Gastrocnemius medialis (tissue), 4 donors: Measurements from ENCODE around the gene NUFIP2. TPM values are rescaled to one million over a fixed set of nuclear protein-coding genes. Genes with fewer than 3 reads are reported as not detected.

Experiments used
- ATAC-seq, 2 donors: fragments of 150-250 bp; one replicate each; pipeline ENCODE4 v1.9.1; 2016
- DNase-seq, 2 donors: peaks; one replicate each; pipeline ENCODE4 v3.0.0-alpha.2; 2019
- H3K27ac ChIP-seq, 4 donors: fragments of 200-600 bp; sonication (generic); 1 replicate in 1 of 4; 2 replicates in 3 of 4; pipeline ENCODE4 v1.5.1; 2016 to 2018; ENCODE audit warnings: mild to moderate bottlenecking in 2 of 4, moderate library complexity in 1 of 4
- H3K27me3 ChIP-seq, 3 donors: fragments of 200-600 bp; sonication (generic) in 2 of 3; 1 replicate in 1 of 3; 2 replicates in 2 of 3; pipeline versions ENCODE4 v1.5.1 to v1.6.0; 2016 to 2019; ENCODE audit warnings: mild to moderate bottlenecking in 1 of 3, moderate library complexity in 1 of 3
- H3K36me3 ChIP-seq, 2 donors: fragments of 200-600 bp; sonication (generic) in 1 of 2; one replicate each; pipeline ENCODE4 v1.5.1; 2017 to 2018
- H3K4me1 ChIP-seq, 2 donors: fragments of 200-600 bp; sonication (generic) in 1 of 2; one replicate each; pipeline ENCODE4 v1.5.1; 2016 to 2017; ENCODE audit warnings: mild to moderate bottlenecking in 2 of 2
- H3K4me3 ChIP-seq, 4 donors: fragments of 200-600 bp; sonication (generic) in 3 of 4; 1 replicate in 1 of 4; 2 replicates in 3 of 4; pipeline ENCODE4 v1.5.1; 2016 to 2019; ENCODE audit warnings: mild to moderate bottlenecking in 2 of 4
- H3K9me3 ChIP-seq, 3 donors: fragments of 200-600 bp; sonication (generic) in 2 of 3; 1 replicate in 1 of 3; 2 replicates in 2 of 3; pipeline ENCODE4 v1.5.1; 2016 to 2019
- POLR2A ChIP-seq, 2 donors: fragments of 450-650 bp; IDR thresholded peaks; one replicate each; pipeline ENCODE4 v1.6.1; 2017; ENCODE audit warnings: antibody characterized with exemption in 2 of 2, mild to moderate bottlenecking in 2 of 2, moderate library complexity in 2 of 2
- in situ Hi-C, 4 donors: fragments of 200-750 bp; cut with MboI; loops; one replicate each; pipeline versions ENCODE4 v1.15.0 to v1.8.0; 2017; ENCODE audit warnings: low sequenced_read_pairs in 4 of 4
- intact Hi-C: fragments of 100-400 bp; cut with DNase I; formaldehyde crosslinking; loops from one replicate; pipeline ENCODE4 v1.15.1; 2023; ENCODE audit warnings: low total_unique reads
- total RNA-seq, 4 donors: library from RNA; depleted of rRNA; stranded (reverse); fragments of >200 nt; gene quantifications; one replicate each; pipeline versions ENCODE4 v1.1.0 to v1.2.3, GENCODE V29; 2016
- TF ChIP-seq, protein P1 (sequence below), 5 experiments: fragments of 450-650 bp in 3 of 5; fragments of 200-600 bp in 2 of 5; sonication (generic) in 2 of 5; IDR thresholded peaks in 4 of 5; conservative IDR thresholded peaks in 1 of 5; 1 replicate in 4 of 5; 2 replicates in 1 of 5; pipeline ENCODE4 v1.5.1; 2016 to 2019; ENCODE audit warnings: antibody characterized with exemption in 5 of 5, mild to moderate bottlenecking in 3 of 5, moderate library complexity in 3 of 5

Gene NUFIP2
- total RNA-seq, 4 donors from 2014 or later: 20.0 to 33.7 (median 27.8) TPM

DNA sequence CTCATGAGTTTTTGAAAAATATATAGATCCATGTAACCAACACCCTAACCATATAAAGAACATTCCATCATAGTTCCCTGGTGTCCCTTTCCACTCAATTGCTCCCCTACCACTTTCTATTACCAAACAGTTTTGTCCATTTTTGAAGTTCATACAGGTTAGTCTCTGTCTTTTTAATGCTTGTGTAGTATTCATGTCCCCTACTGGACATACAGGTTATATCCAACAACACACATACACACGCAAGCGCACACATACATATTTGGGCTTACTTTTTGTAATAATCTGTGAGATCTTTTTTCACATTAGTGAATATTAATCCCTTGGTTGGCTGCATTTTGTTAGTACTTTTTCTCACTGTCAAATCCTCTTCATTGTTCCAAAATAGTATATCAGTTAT lies 40.9 kb downstream of the NUFIP2 start:
- no peak overlapping the region for H3K27ac ChIP-seq
- DNase-seq: no peak
- no peak overlapping the region for H3K4me3 ChIP-seq
- ATAC-seq: no peak
- peaks cover 15 to 24% of the 10 kb centered on the region in 2 donors for H3K4me1 ChIP-seq
- no peaks in the 10 kb centered on the region for H3K36me3 ChIP-seq
- intact Hi-C loops (no loop called here), in situ Hi-C loops (no loop called here)
- no peaks in the 10 kb centered on the region for H3K27me3 ChIP-seq
- H3K9me3 ChIP-seq: no peaks in the 10 kb centered on the region
- no peak for TF ChIP-seq POLR2A (IDR thresholded peaks at IDR 0.05)
- TF ChIP-seq, protein P1, sequence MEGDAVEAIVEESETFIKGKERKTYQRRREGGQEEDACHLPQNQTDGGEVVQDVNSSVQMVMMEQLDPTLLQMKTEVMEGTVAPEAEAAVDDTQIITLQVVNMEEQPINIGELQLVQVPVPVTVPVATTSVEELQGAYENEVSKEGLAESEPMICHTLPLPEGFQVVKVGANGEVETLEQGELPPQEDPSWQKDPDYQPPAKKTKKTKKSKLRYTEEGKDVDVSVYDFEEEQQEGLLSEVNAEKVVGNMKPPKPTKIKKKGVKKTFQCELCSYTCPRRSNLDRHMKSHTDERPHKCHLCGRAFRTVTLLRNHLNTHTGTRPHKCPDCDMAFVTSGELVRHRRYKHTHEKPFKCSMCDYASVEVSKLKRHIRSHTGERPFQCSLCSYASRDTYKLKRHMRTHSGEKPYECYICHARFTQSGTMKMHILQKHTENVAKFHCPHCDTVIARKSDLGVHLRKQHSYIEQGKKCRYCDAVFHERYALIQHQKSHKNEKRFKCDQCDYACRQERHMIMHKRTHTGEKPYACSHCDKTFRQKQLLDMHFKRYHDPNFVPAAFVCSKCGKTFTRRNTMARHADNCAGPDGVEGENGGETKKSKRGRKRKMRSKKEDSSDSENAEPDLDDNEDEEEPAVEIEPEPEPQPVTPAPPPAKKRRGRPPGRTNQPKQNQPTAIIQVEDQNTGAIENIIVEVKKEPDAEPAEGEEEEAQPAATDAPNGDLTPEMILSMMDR (IDR thresholded peaks at IDR 0.05 in 4 of 5, conservative IDR thresholded peaks at IDR 0.05 in 1 of 5): no peak

DNA sequence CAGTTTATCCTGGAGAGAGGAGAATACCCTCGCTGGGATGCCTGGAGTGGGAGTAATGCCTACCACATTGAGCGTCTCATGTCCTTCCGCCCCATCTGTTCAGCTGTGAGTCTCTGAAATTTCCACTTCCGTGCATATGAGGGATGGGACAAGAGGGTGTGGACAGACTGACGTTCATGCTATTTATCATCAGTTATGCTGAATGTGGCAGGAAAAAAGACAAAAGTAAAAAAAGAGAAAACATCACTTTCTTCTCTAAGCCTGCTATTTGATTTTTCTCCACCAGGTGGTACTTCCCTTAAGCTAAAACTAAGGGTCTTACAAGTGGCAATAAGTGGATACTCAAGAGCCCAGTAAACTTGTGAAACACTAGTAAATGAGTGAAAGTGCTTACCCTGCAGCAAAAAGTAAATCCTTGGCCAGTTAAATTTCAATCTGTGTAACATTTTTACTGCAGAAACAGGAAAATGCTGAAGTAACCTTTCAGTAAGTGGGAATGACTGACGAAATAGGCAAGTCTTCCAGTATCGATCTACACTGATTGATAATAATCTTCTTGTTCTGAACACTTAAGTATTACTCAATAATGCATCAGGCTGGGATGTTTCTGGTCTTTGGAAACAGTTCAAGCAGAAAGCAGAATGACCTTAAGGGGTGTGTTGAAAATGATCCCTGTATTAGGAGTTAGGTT lies 41.7 kb downstream of the NUFIP2 start:
- H3K27ac ChIP-seq: no peak overlapping the region

DNA sequence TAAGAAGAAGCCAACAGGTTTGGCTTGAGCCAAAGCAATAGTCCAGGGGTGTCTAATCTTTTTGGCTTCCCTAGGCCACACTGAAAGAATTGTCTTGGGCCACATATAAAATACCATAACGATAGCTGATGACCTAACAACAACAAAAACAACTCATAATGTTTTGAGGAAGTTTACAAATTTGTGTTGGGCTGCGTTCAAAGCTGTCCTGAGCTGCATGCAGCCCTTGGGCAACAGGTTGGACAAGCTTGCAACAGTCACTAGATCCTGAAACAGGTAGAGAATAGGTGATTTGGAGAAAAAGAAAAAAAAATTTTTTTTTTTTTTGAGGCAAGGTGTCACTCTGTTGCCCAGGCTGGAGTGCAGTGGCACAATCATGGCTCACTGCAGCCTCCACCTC lies 42.8 kb downstream of the NUFIP2 start:
- H3K9me3 ChIP-seq: no peaks in the 10 kb centered on the region
- H3K27ac ChIP-seq: no peak overlapping the region
- intact Hi-C loops: no loop called here
- in situ Hi-C loops: no loop called here
- H3K27me3 ChIP-seq: no peaks in the 10 kb centered on the region
- DNase-seq: no peak
- H3K4me3 ChIP-seq: no peak overlapping the region
- peaks cover 0 to 7% of the 10 kb centered on the region in 2 donors for H3K4me1 ChIP-seq
- no peak for ATAC-seq
- no peaks in the 10 kb centered on the region for H3K36me3 ChIP-seq
- TF ChIP-seq, protein P1 (IDR thresholded peaks at IDR 0.05 in 4 of 5, conservative IDR thresholded peaks at IDR 0.05 in 1 of 5): no peak

More for the DNA sequence above, 41.7 kb downstream of the NUFIP2 start:
- no peak for DNase-seq
- Histone ChIP-seq H3K4me1 (peaks cover 7 to 16% of the 10 kb centered on the region in 2 donors), H3K36me3 (no peaks in the 10 kb centered on the region), H3K4me3 (no peak overlapping the region), H3K9me3 (no peaks in the 10 kb centered on the region), H3K27me3 (no peaks in the 10 kb centered on the region)
- TF ChIP-seq, protein P1 (IDR thresholded peaks at IDR 0.05 in 4 of 5, conservative IDR thresholded peaks at IDR 0.05 in 1 of 5): peak in 1 of 5 experiments; percentile 31
- TF ChIP-seq POLR2A (IDR thresholded peaks at IDR 0.05): no peak
- in situ Hi-C loops: no loop called here
- ATAC-seq: no peak
- intact Hi-C loops: no loop called here

DNA sequence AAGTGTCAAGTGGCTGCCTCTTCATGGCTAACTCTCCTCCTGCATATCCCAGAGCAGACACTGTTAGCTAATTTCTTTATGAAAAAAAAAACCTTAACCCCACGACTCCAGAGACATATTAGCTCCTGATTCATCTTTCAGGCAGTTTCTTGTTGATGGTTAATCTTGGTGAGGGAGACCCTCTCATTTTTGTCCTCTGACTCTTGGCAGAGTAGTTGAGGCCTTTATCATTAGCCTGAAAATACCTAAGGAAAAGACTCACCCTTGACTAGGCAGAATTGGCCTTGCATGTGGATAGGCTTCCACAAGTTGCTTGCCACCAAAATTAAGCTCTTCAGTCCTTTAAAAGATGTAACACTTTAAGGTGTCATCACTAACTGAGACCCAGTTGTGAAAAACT lies 43.3 kb downstream of the NUFIP2 start:
- DNase-seq: no peak
- in situ Hi-C loops: no loop called here
- Histone ChIP-seq H3K4me1 (peaks cover 0 to 7% of the 10 kb centered on the region in 2 donors), H3K9me3 (no peaks in the 10 kb centered on the region), H3K36me3 (no peaks in the 10 kb centered on the region), H3K27me3 (no peaks in the 10 kb centered on the region), H3K4me3 (no peak overlapping the region), H3K27ac (no peak overlapping the region)
- ATAC-seq: no peak
- intact Hi-C loops: no loop called here
- no peak for TF ChIP-seq POLR2A (IDR thresholded peaks at IDR 0.05)
- TF ChIP-seq, protein P1 (IDR thresholded peaks at IDR 0.05 in 4 of 5, conservative IDR thresholded peaks at IDR 0.05 in 1 of 5): no peak

DNA sequence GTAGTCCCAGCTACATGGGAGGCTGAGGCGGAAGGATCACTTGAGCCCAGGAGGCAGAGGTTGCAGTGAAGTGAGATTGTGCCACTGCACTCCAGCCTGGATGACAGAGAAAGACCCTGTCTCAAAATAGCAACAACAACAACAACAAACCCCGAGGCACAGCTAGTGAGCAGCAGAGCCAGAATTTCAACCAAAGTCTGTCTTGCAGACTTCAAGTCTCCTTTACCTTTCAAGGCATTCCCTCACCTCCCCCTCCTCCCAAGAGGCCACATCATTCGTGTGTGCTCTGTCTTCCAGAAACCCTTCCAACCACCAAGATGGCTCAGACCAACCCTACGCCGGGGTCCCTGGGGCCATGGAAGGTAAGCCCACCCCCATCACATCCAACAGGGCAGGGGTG lies 45.1 kb downstream of the NUFIP2 start:
- Histone ChIP-seq H3K36me3 (no peaks in the 10 kb centered on the region), H3K27ac (no peak overlapping the region), H3K4me1 (no peaks in the 10 kb centered on the region), H3K27me3 (no peaks in the 10 kb centered on the region), H3K4me3 (no peak overlapping the region), H3K9me3 (no peaks in the 10 kb centered on the region)
- no peak for TF ChIP-seq POLR2A (IDR thresholded peaks at IDR 0.05)
- TF ChIP-seq, protein P1 (IDR thresholded peaks at IDR 0.05 in 4 of 5, conservative IDR thresholded peaks at IDR 0.05 in 1 of 5): no peak
- intact Hi-C loops (no loop called here), in situ Hi-C loops (no loop called here)
- no peak for DNase-seq
- no peak for ATAC-seq
